Measurements from ENCODE around the gene SLC39A3.

SLC39A3 gene

GRCh38 chr19:2739602-2740313, at the start of gene SLC39A3:
Gene SLC39A3, minus strand, starts transcription at chr19:2740017. Its CDS starts 2,760 bp downstream, at chr19:2737257.
- peak; percentile 99 for DNase-seq

GRCh38 chr19:2788237-2788636, 48.4 kb upstream of the SLC39A3 start:
- DNase-seq: no peak

GRCh38 chr19:2787115-2787514, 47.3 kb upstream of the SLC39A3 start:
- no peak for DNase-seq

GRCh38 chr19:2785244-2785997, 45.6 kb upstream of the SLC39A3 start, which contains the start of gene THOP1:
Gene THOP1, plus strand, starts transcription at chr19:2785503. Its CDS starts 160 bp downstream, at chr19:2785663.
- peak; percentile 100 for DNase-seq

GRCh38 chr19:2783781-2784145, 43.9 kb upstream of the SLC39A3 start:
- DNase-seq: peak; percentile 18

- DNase-seq: peak; percentile 99
Observed at GRCh38 chr19:2782936-2783780, 43.3 kb upstream of the SLC39A3 start, which contains the start of gene SGTA. Gene SGTA, minus strand, starts transcription at chr19:2783273. Its CDS starts 14,205 bp downstream, at chr19:2769068.

DNA sequence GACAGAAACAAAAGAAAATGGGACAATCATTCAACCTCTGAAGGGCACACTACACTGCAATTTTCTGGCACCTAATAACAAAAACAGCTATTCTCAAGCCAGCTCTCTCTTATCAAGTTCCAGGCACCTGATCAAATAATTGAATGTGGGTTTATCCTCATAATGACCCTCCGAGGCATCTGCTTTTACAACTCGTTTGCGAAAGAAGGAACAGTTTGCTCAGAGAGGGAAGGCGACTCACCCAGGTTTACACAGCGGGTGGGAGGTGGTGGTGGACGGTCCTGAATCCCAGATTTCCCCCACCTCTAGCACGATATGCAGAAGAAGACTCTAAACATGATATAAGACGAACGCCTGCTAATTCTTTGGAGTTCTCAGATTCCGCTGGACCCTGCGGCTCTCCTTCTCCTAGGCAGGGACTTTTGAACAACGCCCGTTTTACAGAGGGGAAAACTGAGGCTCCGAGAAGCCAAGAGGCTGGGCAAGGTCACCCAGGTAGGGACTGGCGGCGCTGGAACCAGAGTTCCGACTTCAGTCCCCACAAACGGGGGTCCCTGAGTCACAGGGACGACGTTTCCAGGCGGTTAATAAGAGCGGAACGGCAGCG, 42.6 kb upstream of the SLC39A3 start:
- DNase-seq: no peak

DNA sequence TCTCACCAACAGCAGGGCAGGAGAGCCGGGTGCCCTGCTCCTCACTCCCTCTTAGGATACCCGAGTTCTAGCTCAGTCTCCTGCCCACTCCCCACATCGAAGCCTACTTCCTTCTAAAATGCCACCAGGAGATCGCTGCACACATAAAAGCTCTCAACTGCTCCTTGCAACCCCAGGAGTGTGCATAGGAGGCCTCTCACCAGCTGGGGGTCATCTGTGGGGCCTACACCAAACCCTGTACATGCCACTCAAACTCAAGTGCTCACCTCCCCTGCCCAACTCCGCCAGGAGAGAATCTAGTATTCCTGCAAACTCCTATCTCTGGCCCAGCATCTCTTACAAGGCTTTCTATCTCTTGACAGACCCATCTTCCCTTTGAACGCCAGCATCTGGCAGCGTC, 40.5 kb upstream of the SLC39A3 start:
- no peak for DNase-seq

DNA sequence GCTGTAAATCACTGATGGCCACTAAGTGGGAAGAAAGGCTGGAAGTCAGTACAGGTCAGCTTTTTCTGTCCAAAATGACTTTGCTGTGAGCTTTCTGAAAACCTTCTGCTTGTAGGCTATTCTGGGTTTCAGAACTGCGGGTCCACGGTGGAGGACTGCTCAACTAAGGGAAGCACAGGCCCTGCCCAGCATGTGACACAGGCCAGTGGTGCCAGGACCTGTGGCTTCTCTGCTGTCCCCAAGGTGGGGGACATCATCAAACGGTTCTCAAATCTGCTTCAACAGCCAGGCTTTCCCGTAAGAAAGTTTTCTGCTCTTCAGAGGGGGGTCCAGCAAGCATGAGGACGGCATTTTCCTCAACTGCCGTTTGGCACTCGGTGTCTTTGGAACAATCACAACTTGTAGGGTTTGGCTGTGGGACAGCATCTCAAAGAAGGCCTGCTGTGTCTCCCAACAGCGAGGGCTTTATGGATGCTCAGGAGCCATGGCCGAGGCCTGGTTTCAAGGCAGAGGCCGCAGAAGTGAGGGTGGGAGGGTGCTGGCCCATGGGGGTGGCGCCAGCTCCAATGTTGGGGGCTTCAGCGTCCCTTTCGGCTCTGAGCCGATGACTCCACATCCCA, 39.4 kb upstream of the SLC39A3 start:
- DNase-seq: no peak

- DNase-seq: no peak
Observed at GRCh38 chr19:2777952-2778683, 38.3 kb upstream of the SLC39A3 start.

- no peak for DNase-seq
Observed at GRCh38 chr19:2775556-2776430, 36.0 kb upstream of the SLC39A3 start.

- DNase-seq: no peak
Observed at GRCh38 chr19:2774953-2775555, 35.2 kb upstream of the SLC39A3 start.

DNA sequence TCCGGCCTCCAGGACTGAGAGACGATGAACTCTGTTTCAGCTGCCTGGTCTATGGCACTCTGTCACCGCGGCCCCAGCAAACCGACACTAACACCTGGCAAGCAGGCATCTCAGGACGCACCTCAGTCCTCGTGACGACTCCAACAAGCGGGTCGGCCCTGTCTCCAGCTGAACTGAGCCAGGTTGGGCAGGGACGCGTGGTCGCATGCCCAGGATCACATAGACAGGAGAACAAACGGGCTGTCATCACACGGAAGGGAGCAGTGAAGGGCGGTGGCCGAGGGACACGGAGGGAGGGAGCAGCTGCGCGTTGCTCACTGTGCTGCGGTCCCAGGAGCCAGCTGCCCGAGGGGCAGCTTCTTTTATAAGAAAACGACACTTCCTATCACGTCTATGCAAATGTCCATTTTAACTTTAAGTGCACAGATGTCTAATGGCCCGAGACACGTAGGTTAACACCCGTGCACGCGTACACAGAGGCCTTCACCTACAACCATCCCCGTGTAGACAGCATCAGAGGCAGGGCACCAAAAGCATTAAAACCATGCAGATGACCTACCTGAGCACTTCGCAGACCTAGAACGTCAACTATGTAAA, 34.4 kb upstream of the SLC39A3 start:
- no peak for DNase-seq

GRCh38 chr19:2771786-2772674, 32.2 kb upstream of the SLC39A3 start:
- no peak for DNase-seq

DNA sequence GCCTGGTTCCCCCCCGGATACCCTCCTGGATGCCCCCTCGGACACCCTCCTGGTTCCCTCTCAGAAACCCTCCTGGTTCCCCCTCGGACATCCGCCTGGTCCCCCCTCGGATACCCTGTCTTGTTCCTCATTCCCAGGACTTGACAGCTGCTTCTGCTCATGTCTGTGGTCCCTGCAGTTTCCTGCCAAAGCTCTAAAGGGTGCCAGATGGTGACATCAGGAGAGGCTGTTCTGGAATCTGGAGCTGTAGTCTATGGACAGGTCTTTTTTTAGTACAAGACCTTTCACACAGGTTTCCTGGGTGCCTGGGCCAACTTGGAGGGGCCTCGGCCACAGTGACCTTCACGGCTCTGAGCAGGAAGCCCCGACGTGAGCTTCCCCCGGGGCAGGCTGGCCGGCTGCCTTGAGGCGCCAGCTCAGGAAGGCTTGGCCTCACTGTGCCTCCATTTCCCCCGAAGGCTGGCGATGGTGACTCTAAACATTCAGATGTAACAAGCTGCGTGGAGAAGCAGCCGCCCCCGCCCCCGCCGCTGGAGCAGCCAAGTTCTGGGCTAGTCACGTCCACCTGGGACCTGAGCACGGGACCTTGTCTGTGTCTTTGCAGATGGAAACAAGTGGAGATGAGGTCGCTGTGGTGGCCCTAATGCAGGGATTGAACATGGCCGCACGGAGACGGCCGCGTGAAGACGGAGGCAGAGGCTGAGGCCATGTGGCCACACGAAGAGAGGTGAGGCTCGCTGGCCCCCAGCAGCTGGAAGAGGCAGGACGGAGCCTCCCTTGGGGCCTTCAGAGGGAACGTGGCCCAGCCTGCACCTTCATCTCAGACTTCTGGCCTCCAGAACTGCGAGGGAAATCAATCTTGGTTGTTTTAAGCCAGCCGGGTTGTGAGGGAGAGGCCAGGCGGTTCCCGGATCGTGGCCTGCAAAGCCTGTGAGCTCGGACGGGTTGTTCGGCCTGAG, 30.5 kb upstream of the SLC39A3 start:
- no peak for DNase-seq

- DNase-seq: no peak
Observed at GRCh38 chr19:2769218-2769617, 29.4 kb upstream of the SLC39A3 start.

GRCh38 chr19:2768365-2769132, 28.7 kb upstream of the SLC39A3 start:
- DNase-seq: no peak
